GM12878 (cell line): ENCODE results near the gene EPAS1. TPM values are rescaled to one million over a fixed set of nuclear protein-coding genes. Genes with fewer than 3 reads are reported as not detected.

Source experiments
- ATAC-seq: fragments of 200-7000 bp; cut with Tn5 transposase; 3 replicates; pipeline ENCODE4 v1.9.1; 2020; ENCODE audit warnings: mild to moderate bottlenecking, moderate library complexity
- BruUV-seq: library from RNA; stranded (reverse); fragments of 400-500 nt; replicated peaks from 2 replicates; lab custom pipeline; 2021; lab: Mats Ljungman, UMichigan
- CTCF ChIA-PET: fragments of 300-600 bp; sonication (Branson Sonifier 250); formaldehyde crosslinking; extraction: SDS; loops from one replicate; lab custom pipeline; 2021; ENCODE audit warnings: inconsistent platforms; lab: Yijun Ruan, JAX
- POLR2A ChIA-PET: fragments of 350-600 bp; formaldehyde crosslinking; extraction: SDS; loops from one replicate; lab custom pipeline; 2021; ENCODE audit warnings: inconsistent platforms; lab: Charles Lee
- RAD21 ChIA-PET: fragments of 300-600 bp; sonication (Branson Sonifier 250); formaldehyde crosslinking; loops from one replicate; lab custom pipeline; 2023; ENCODE audit warnings: antibody characterized with exemption; ENCODE audit not compliant: unreplicated experiment; lab: Charles Lee
- SMC1A ChIA-PET: fragments of 300-600 bp; sonication (Branson Sonifier 250); formaldehyde crosslinking; loops from one replicate; lab custom pipeline; 2023; ENCODE audit not compliant: unreplicated experiment, uncharacterized antibody; lab: Charles Lee
- DNase-seq: peaks from one replicate; pipeline ENCODE4 v3.0.0-alpha.2; 2011; ENCODE audit warnings: low read depth, low spot score
- FAIRE-seq: peaks from 3 replicates; lab custom pipeline; 2011; peaks lifted over from hg19 to GRCh38; lab: Jason Lieb, UNC
- H2AFZ ChIP-seq: 2 replicates; pipeline ENCODE4 v1.6.0; 2011; ENCODE audit warnings: low read depth, low read length, control low read depth; ENCODE audit not compliant: control insufficient read depth
- H3K27ac ChIP-seq: 2 replicates; pipeline ENCODE4 v1.5.1; 2011; ENCODE audit warnings: control low read depth; ENCODE audit not compliant: control insufficient read depth, insufficient read depth
- H3K27me3 ChIP-seq, 2 experiments: replicated peaks in 1 of 2; 2 replicates each; pipeline versions ENCODE4 v1.6.0 to v1.6.1; 2011; ENCODE audit warnings: low read length in 1 of 2; ENCODE audit not compliant: control insufficient read depth in 2 of 2, insufficient read depth in 2 of 2
- H3K36me3 ChIP-seq, 2 experiments: 2 replicates each; pipeline ENCODE4 v1.5.1; 2011; ENCODE audit warnings: low read length in 1 of 2; ENCODE audit not compliant: control insufficient read depth in 2 of 2, insufficient read depth in 2 of 2
- H3K4me1 ChIP-seq: 2 replicates; pipeline ENCODE4 v1.6.1; 2011; ENCODE audit warnings: mild to moderate bottlenecking, low read length, moderate library complexity, mixed read lengths; ENCODE audit not compliant: control insufficient read depth, insufficient read depth
- H3K4me2 ChIP-seq: 2 replicates; pipeline ENCODE4 v1.6.0; 2011; ENCODE audit warnings: control low read depth; ENCODE audit not compliant: control insufficient read depth, insufficient read depth
- H3K4me3 ChIP-seq: fragments of 200-600 bp; sonication (generic); 2 replicates; pipeline ENCODE4 v1.5.1; 2016
- H3K79me2 ChIP-seq: 2 replicates; pipeline ENCODE4 v1.6.0; 2011; ENCODE audit warnings: low read length; ENCODE audit not compliant: control insufficient read depth, insufficient read depth
- H3K9ac ChIP-seq: 2 replicates; pipeline ENCODE4 v1.8.0; 2011; ENCODE audit warnings: low read length, control low read depth, mixed read lengths; ENCODE audit not compliant: control insufficient read depth, insufficient read depth
- H3K9me3 ChIP-seq: replicated peaks from 3 replicates; pipeline ENCODE4 v1.5.1; 2011; ENCODE audit warnings: mild to moderate bottlenecking, low read length; ENCODE audit not compliant: control insufficient read depth, insufficient read depth
- H4K20me1 ChIP-seq: 2 replicates; pipeline ENCODE4 v1.6.0; 2011; ENCODE audit not compliant: control insufficient read depth, insufficient read depth
- EGR1 ChIP-seq, 2 experiments: IDR thresholded peaks; 1 replicate in 1 of 2; 2 replicates in 1 of 2; pipeline ENCODE4 v1.6.1; 2011 to 2012; ENCODE audit warnings: low read depth in 2 of 2, low read length in 2 of 2, borderline replicate concordance in 1 of 2, mild to moderate bottlenecking in 1 of 2, moderate library complexity in 1 of 2
- HSF1 ChIP-seq: fragments of 150-350 bp; IDR thresholded peaks from 2 replicates; pipeline ENCODE4 v1.6.1; 2014; ENCODE audit warnings: mild to moderate bottlenecking, low read depth, low read length
- MLLT1 ChIP-seq: fragments of 450-650 bp; IDR thresholded peaks from 2 replicates; pipeline ENCODE4 v1.6.1; 2016; ENCODE audit warnings: mild to moderate bottlenecking
- MYC ChIP-seq: IDR thresholded peaks from 2 replicates; pipeline ENCODE4 v1.6.1; 2011; ENCODE audit warnings: mild to moderate bottlenecking, low read length, moderate library complexity, inconsistent platforms; ENCODE audit not compliant: insufficient read depth, insufficient replicate concordance, insufficient read length, severe bottlenecking
- POU2F2 ChIP-seq: IDR thresholded peaks from 3 replicates; pipeline ENCODE4 v1.6.1; 2011; ENCODE audit warnings: low read depth, mild to moderate bottlenecking, low read length, borderline replicate concordance
- RCOR1 ChIP-seq: conservative IDR thresholded peaks from 2 replicates; pipeline ENCODE4 v1.6.1; 2012; ENCODE audit warnings: low read depth, low read length, improper control_type of control experiment
- ZNF207 ChIP-seq: fragments of 450-650 bp; IDR thresholded peaks from 2 replicates; pipeline ENCODE4 v1.6.1; 2014; ENCODE audit warnings: antibody characterized with exemption, mild to moderate bottlenecking, borderline replicate concordance
- ZNF384 ChIP-seq: IDR thresholded peaks from 2 replicates; pipeline ENCODE4 v1.6.1; 2012; ENCODE audit warnings: low read depth, mild to moderate bottlenecking, low read length, improper control_type of control experiment, borderline replicate concordance
- ZZZ3 ChIP-seq: IDR thresholded peaks from 2 replicates; pipeline ENCODE4 v1.6.1; 2011; ENCODE audit warnings: low read depth; ENCODE audit not compliant: control insufficient read depth, insufficient read length
- whole genome bisulfite sequencing: methylation state at CpG from one replicate; pipeline ENCODE4 v1.1.6; 2016; ENCODE audit warnings: low lambda C conversion rate; ENCODE audit not compliant: insufficient replicate concordance, insufficient coverage; ENCODE audit errors: missing lambda C conversion rate; 5-methylcytosine and 5-hydroxymethylcytosine counted together
- in situ Hi-C: fragments of 300-500 bp; cut with MboI; formaldehyde crosslinking; loops from 9 replicates; pipeline ENCODE4 v1.14.3; 2018; ENCODE audit warnings: mixed read lengths
- intact Hi-C: fragments of 100-400 bp; cut with micrococcal nuclease; formaldehyde crosslinking; loops from one replicate; pipeline ENCODE4 v1.14.2; 2022; ENCODE audit not compliant: unreplicated experiment
- polyA plus RNA-seq, 11 experiments: library from polyadenylated mRNA; depleted of rRNA in 4 of 11; unstranded in 6 of 11; stranded (reverse) in 5 of 11; fragments of >200 nt; fragmentation: Nextera tagmentation in 4 of 11; fragmentation: Illumina TruSeq in 1 of 11; extraction: Ambion mirVana in 4 of 11; extraction: Trizol in 1 of 11; gene quantifications; 1 replicate in 1 of 11; 2 replicates in 10 of 11; pipeline versions ENCODE4 v1.2.1 to v1.2.3, GENCODE V29; 2011 to 2016; ENCODE audit warnings: inconsistent platforms in 2 of 11, missing spikeins in 2 of 11, low read depth in 1 of 11
- total RNA-seq, 4 experiments: library from RNA; depleted of rRNA in 3 of 4; stranded (reverse); fragments of >200 nt in 3 of 4; fragmentation: Illumina TruSeq in 1 of 4; extraction: Trizol in 1 of 4; gene quantifications; 2 replicates each; pipeline versions ENCODE4 v1.2.1 to v1.2.3, GENCODE V29; 2013 to 2021

The EPAS1 gene
- total and polyA plus RNA-seq, 10 of the 15 experiments (the other 5 are each of a cell fraction or from before 2014, with no cell fraction given) = 0.11 to 22.0 (median 1.3) TPM; not detected in 1

- FAIRE-seq = no peak
These were observed 133.2 kb downstream of the EPAS1 start for GRCh38 chr2:46430413-46430812.

More at GRCh38 chr2:46430413-46430812, 133.2 kb downstream of the EPAS1 start:
- Histone ChIP-seq H3K27me3 (no peaks in the 10 kb centered on the region; a peak in 1 of 4 replicates), H3K27ac (no peak overlapping the region), H4K20me1 (no peaks in the 10 kb centered on the region), H3K9ac (no peak overlapping the region), H3K4me3 (no peak overlapping the region), H2AFZ (no peak overlapping the region), H3K36me3 (no peaks in the 10 kb centered on the region), H3K79me2 (no peaks in the 10 kb centered on the region), H3K4me2 (no peak overlapping the region), H3K9me3 (no peaks in the 10 kb centered on the region; the same call in 2 of the 3 replicates), H3K4me1 (no peaks in the 10 kb centered on the region)
- TF ChIP-seq ZZZ3 (no peak), HSF1 (no peak), RCOR1 (no peak), ZNF384 (no peak), POU2F2 (no peak), EGR1 (IDR thresholded peaks at IDR 0.05; ENCODE audit: borderline replicate concordance in 1 of 2, low read depth in 2 of 2, low read length in 2 of 2) (no peak), ZNF207 (no peak), MLLT1 (no peak), MYC (no peak)
- DNase-seq (no peak), ATAC-seq (no peak)
- in situ Hi-C loops (no loop called here), intact Hi-C loops (no loop called here)
- ChIA-PET POLR2A (interaction anchor here (0.5 to 0.6 kb wide), 2 partner anchors 23 to 208 kb away, joined by 3 read pairs; no protein-coding TSS in a partner anchor), CTCF (no interaction called here), RAD21 (interaction anchor here (1.6 kb wide), 1 partner anchor 9 kb away, joined by 4 read pairs; no protein-coding TSS in a partner anchor), SMC1A (interaction anchor here (1.0 to 2.0 kb wide), 2 partner anchors 13 to 20 kb away, joined by 3 to 4 read pairs; no protein-coding TSS in a partner anchor)
- WGBS = 0% methylated on average over 1 of the region's 1 CpG
- no TSS peak for BruUV-seq
